Calu3 (cell line): ENCODE results near the gene PARVB. TPM values are rescaled to one million over a fixed set of nuclear protein-coding genes. Genes with fewer than 3 reads are reported as not detected.

ENCODE experiments used
- BruUV-seq: library from RNA; stranded (reverse); fragments of 400-500 nt; replicated peaks from 2 replicates; lab custom pipeline; 2021; lab: Mats Ljungman, UMichigan
- CTCF ChIA-PET: fragments of 300-600 bp; sonication (Branson Sonifier 250); formaldehyde crosslinking; loops from one replicate; lab custom pipeline; 2022; ENCODE audit warnings: antibody characterized with exemption; lab: Charles Lee
- DNase-seq: peaks from one replicate; pipeline ENCODE4 v3.0.0; 2022
- H3K27ac Mint-ChIP-seq: one replicate; pipeline ENCODE4 v1.8.0; 2022; ENCODE audit warnings: mixed read lengths; ENCODE audit not compliant: unreplicated experiment
- H3K27me3 Mint-ChIP-seq: one replicate; pipeline ENCODE4 v1.8.0; 2022; ENCODE audit warnings: mixed read lengths; ENCODE audit not compliant: unreplicated experiment
- H3K36me3 Mint-ChIP-seq: one replicate; pipeline ENCODE4 v1.8.0; 2022; ENCODE audit warnings: mild to moderate bottlenecking, moderate library complexity, mixed read lengths; ENCODE audit not compliant: insufficient read depth, unreplicated experiment
- H3K4me1 Mint-ChIP-seq: one replicate; pipeline ENCODE4 v1.8.0; 2022; ENCODE audit warnings: mild to moderate bottlenecking, low read depth, mixed read lengths; ENCODE audit not compliant: unreplicated experiment
- H3K4me3 Mint-ChIP-seq: one replicate; pipeline ENCODE4 v1.8.0; 2022; ENCODE audit warnings: mild to moderate bottlenecking, low read depth, moderate library complexity, mixed read lengths; ENCODE audit not compliant: unreplicated experiment
- H3K9me3 Mint-ChIP-seq: one replicate; pipeline ENCODE4 v1.8.0; 2022; ENCODE audit warnings: low read depth, mixed read lengths; ENCODE audit not compliant: unreplicated experiment
- CTCF ChIP-seq: fragments of 200-600 bp; IDR thresholded peaks from one replicate; pipeline ENCODE4 v1.8.0; 2022; ENCODE audit warnings: antibody characterized with exemption; ENCODE audit not compliant: unreplicated experiment
- intact Hi-C: fragments of 100-400 bp; cut with micrococcal nuclease; formaldehyde crosslinking; loops from one replicate; pipeline ENCODE4 v1.10.0; 2022; ENCODE audit not compliant: unreplicated experiment
- total RNA-seq: library from RNA; stranded (reverse); gene quantifications from 2 replicates; pipeline ENCODE4 v1.2.3, GENCODE V29; 2022

PARVB gene
- total RNA-seq, 1 experiment from 2014 or later, result 15.6 TPM

GRCh38 chr22:43998679-43999264, 25.3 kb upstream of the PARVB start:
- BruUV-seq, result no TSS peak
- no peaks in the 10 kb centered on the region for H3K4me1 Mint-ChIP-seq
- intact Hi-C loops, result no loop called here
- no peak overlapping the region for H3K4me3 Mint-ChIP-seq
- no peak for TF ChIP-seq CTCF
- H3K27me3 Mint-ChIP-seq, result no peaks in the 10 kb centered on the region
- no peak overlapping the region for H3K27ac Mint-ChIP-seq
- DNase-seq, result no peak
- CTCF ChIA-PET, result no interaction called here
- no peaks in the 10 kb centered on the region for H3K9me3 Mint-ChIP-seq
- peaks cover 8% of the 10 kb centered on the region for H3K36me3 Mint-ChIP-seq

DNA sequence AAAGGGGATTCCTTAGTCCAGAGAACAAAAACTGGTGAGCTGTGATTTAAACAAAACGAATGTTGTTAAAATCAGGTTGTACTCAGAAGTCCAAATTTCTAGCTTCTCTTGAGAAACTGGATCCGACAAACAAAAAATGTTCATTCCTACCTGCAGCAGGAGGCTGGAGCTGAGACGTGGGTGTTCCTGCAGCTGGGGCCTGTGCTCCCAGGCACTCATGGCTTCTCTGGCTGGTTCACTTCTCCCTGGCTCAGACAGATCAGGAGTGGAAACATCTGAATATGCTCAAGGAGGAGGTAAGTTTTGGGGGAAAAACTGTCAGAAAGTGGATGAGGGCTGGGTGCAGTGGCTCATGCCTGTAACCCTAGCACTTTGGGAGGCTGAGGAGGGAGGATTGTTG, 24.7 kb upstream of the PARVB start:
- no TSS peak for BruUV-seq
- Mint-ChIP-seq H3K9me3 (no peaks in the 10 kb centered on the region), H3K27me3 (no peaks in the 10 kb centered on the region), H3K27ac (no peak overlapping the region), H3K36me3 (peaks cover 8% of the 10 kb centered on the region), H3K4me1 (no peaks in the 10 kb centered on the region), H3K4me3 (no peak overlapping the region)
- CTCF ChIA-PET, result no interaction called here
- TF ChIP-seq CTCF, result no peak
- intact Hi-C loops, result no loop called here
- no peak for DNase-seq

- CTCF ChIA-PET, result interaction anchor here (0.6 kb wide), 1 partner anchor 98 kb away, joined by 4 read pairs; no protein-coding TSS in a partner anchor
- no peaks in the 10 kb centered on the region for H3K9me3 Mint-ChIP-seq
- no peak for TF ChIP-seq CTCF
- H3K36me3 Mint-ChIP-seq, result peaks cover 5% of the 10 kb centered on the region
- DNase-seq, result no peak
- intact Hi-C loops, result no loop called here
- H3K4me3 Mint-ChIP-seq, result no peak overlapping the region
- no peaks in the 10 kb centered on the region for H3K27me3 Mint-ChIP-seq
- H3K27ac Mint-ChIP-seq, result no peak overlapping the region
- no peaks in the 10 kb centered on the region for H3K4me1 Mint-ChIP-seq
- BruUV-seq, result no TSS peak
These were observed 24.0 kb upstream of the PARVB start for GRCh38 chr22:44000123-44000522.

DNA sequence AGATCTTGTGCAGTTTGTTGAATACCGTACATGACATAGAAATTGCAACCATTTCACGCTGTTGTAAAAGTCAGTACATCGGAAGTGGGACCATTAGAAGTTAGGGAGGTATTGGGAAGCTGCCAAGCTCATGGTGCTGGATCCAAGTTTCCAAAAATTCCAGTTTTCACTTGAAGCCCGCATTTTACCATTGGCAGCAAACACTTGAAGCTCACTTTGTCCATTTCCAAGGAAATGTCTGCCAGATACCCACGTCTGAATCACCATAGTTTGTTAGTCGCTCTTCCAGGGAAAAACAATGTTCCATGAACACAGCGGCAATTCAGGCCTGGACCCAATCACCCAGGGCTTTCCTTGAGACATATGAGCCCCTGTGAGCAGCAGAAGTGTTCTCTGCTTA, 22.6 kb upstream of the PARVB start:
- Mint-ChIP-seq H3K27me3 (no peaks in the 10 kb centered on the region), H3K36me3 (peaks cover 5% of the 10 kb centered on the region), H3K4me3 (no peak overlapping the region), H3K9me3 (no peaks in the 10 kb centered on the region), H3K27ac (no peak overlapping the region), H3K4me1 (no peaks in the 10 kb centered on the region)
- CTCF ChIA-PET, result no interaction called here
- no peak for TF ChIP-seq CTCF
- intact Hi-C loops, result no loop called here
- no peak for DNase-seq
- BruUV-seq, result no TSS peak
